ENCODE results near the gene LRMDA. TPM values are rescaled to one million over a fixed set of nuclear protein-coding genes. Genes with fewer than 3 reads are reported as not detected.

The LRMDA gene
- total RNA-seq, 1 experiment from 2014 or later, result not detected

- in situ Hi-C loops (cut with HindIII; ENCODE audit: low sequenced_read_pairs), result no loop called here
- no peak for DNase-seq (ENCODE audit: low spot score)
Measured at GRCh38 chr10:75544993-75545706, 113.7 kb downstream of the LRMDA start.

GRCh38 chr10:75546004-75546403 is 114.6 kb downstream of the LRMDA start:
- in situ Hi-C loops (cut with HindIII; ENCODE audit: low sequenced_read_pairs), result no loop called here
- peak; percentile 5 for DNase-seq (ENCODE audit: low spot score)

GRCh38 chr10:75547391-75548298 is 116.2 kb downstream of the LRMDA start:
- in situ Hi-C loops (cut with HindIII; ENCODE audit: low sequenced_read_pairs), result no loop called here
- DNase-seq (ENCODE audit: low spot score), result no peak

GRCh38 chr10:75548356-75548755 is 116.9 kb downstream of the LRMDA start:
- no peak for DNase-seq (ENCODE audit: low spot score)
- in situ Hi-C loops (cut with HindIII; ENCODE audit: low sequenced_read_pairs), result no loop called here

- in situ Hi-C loops (cut with HindIII; ENCODE audit: low sequenced_read_pairs), result no loop called here
- no peak for DNase-seq (ENCODE audit: low spot score)
Measured at GRCh38 chr10:75550191-75550590, 118.8 kb downstream of the LRMDA start.

DNA sequence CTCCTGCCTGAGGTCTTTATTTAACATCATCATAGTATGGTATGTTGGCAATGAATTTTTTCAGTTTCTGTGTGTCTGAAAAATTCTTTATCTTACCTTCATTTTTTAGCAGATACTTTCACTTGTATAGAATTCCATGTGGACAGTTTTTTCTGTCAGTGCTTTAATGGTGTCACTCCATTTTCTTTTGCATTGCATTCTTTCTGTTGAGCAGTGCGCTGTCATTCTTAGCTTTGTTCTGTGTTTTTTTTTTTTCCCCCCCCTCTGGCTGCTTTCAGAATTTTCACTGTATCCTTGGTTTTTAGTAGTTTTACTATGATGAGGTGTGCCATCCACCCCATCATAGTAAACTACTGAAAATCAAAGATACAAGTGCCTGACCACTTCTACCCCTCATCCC is 120.7 kb downstream of the LRMDA start:
- in situ Hi-C loops (cut with HindIII; ENCODE audit: low sequenced_read_pairs), result no loop called here
- DNase-seq (ENCODE audit: low spot score), result no peak

DNA sequence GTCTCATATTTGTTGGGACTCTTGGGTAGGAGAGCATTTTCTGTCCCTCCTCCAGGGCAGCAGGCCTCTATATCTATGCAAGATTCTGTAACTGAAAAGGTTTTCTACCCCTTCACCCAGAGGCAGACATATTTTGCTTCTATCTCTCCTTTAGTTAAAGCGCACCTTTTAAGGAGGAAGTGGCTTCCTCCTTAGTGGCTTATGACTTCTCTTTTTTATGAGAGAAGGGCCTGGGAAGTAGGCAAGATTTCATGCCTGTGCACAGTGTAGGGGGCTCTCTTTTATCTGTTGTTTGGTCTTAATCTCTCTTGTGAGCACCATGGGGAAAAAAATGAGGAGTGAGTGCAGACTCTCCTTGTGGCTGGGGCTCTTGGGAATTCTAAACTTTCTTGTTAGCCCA is 122.1 kb downstream of the LRMDA start:
- DNase-seq (ENCODE audit: low spot score), result no peak
- in situ Hi-C loops (cut with HindIII; ENCODE audit: low sequenced_read_pairs), result no loop called here

DNA sequence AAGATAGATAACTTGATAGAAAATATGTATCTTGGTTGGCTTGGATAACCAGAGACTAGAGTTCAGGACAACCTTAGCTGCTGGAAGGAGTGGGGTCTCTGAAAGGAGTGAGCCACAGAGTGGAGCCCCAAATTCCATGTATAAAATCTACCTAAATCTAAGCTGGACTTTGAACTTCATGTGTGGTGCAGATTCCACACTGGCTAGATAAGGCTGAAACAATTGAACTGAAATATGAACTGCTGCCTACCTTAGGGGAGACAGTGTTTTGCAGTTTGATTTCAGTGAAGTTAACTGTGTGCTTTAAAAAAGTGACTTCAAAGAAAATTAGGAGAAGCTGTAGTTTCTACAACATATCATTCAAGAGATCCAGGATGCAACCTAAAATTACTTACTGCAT is 123.9 kb downstream of the LRMDA start:
- no peak for DNase-seq (ENCODE audit: low spot score)
- in situ Hi-C loops (cut with HindIII; ENCODE audit: low sequenced_read_pairs), result no loop called here

GRCh38 chr10:75556320-75556719 is 124.9 kb downstream of the LRMDA start:
- DNase-seq (ENCODE audit: low spot score), result no peak
- in situ Hi-C loops (cut with HindIII; ENCODE audit: low sequenced_read_pairs), result no loop called here

DNA sequence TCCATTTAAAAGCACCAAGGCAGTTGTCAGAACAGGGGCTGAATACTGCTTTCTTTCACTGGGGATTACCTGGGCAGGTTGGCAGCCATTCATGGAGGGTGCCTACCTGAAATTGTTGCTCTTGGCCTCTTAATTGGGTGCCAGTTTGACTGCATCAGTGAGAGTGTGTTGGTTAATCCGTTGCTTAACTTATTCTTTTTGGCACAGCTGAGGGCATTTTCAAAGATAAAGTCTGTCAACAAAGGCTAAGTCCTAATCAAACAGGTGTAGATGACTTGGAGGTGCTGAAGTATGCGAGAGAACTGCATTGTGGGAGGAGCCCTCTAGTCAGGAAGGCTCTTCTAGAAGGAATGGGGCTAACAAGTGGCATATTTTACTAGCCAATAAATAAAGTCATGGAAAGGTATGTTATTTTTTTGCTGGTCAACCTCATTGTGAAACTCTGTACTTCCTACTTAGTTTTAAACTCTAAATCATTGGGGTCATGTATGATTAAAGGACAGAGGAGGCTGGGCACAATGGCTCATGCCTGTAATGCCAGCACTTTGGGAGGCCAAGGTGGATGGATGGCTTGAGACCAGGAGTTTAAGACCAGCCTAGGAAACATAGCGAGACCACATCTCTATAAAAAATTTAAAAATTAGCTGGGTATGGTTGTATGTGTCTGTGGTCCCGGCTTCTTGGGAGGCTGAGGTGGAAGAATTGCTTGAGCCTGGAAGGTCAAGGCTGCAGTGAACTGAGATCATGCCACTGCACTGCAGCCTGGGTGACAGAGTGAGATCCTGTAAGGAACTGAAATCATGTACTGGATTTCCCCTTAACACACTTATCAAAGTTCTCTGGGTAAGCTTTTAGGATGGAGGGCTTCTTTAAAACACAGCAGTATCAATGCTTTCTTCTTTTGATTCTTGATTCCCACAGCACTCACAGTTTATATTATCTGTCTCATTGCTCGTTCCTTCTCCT is 134.1 kb downstream of the LRMDA start:
- no peak for DNase-seq (ENCODE audit: low spot score)
- in situ Hi-C loops (cut with HindIII; ENCODE audit: low sequenced_read_pairs), result no loop called here

DNA sequence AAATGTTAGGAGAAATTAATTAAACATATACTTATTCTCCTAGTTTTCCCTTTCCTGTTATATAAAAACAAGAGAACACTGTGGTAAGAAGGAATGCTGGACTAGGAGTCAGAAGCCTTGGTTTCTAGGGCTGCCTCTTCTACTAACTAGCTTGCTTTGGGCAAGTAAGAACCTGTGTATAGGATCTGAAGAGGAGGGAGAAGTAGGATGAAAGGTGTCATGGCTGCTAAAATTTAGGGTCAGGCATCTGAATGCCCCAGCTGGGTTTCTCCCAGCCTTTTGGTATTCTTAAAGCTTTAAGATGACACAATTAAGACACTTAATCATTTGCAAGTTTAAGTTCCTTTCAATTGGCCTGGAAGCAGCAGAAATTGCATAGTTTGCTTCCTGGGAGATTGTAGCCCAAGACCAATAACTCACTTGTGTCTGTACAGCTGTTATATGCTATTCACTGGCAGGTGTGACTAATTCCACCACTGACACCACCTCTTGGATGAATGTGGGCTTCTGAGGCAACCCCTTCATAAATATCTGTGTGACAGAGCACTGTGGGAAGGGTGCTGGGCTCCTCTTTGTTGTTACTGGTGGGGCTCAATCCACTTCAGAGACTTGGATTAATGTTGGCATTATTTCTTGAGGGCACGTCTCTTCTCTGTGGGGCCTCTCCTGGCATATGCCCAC is 137.2 kb downstream of the LRMDA start:
- in situ Hi-C loops (cut with HindIII; ENCODE audit: low sequenced_read_pairs), result no loop called here
- DNase-seq (ENCODE audit: low spot score), result no peak

- DNase-seq (ENCODE audit: low spot score), result no peak
- in situ Hi-C loops (cut with HindIII; ENCODE audit: low sequenced_read_pairs), result no loop called here
Measured at GRCh38 chr10:75569506-75569905, 138.1 kb downstream of the LRMDA start.

DNA sequence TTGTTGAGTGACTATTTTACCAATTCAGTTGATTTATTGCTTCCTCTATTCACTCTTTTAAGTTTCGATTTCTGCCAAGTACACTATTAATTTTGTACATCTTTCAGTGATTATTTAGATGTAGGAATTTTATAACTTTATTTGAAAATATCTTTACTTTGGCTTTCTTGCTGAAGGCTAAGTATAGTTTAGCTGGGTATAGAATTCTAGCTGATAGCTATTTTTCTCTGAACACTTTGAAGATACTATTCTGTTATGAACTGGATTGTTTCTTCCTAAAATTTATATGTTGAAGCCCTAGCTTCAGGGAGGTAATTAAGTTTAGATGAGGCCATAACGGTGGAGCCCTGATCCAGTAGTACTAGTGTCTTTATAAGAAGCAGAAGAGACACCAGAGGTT is 141.1 kb downstream of the LRMDA start:
- in situ Hi-C loops (cut with HindIII; ENCODE audit: low sequenced_read_pairs), result no loop called here

GRCh38 chr10:75575940-75576339 is 144.5 kb downstream of the LRMDA start:
- in situ Hi-C loops (cut with HindIII; ENCODE audit: low sequenced_read_pairs), result no loop called here
- DNase-seq (ENCODE audit: low spot score), result no peak

More for the DNA sequence above, 141.1 kb downstream of the LRMDA start:
- no peak for DNase-seq (ENCODE audit: low spot score)

DNA sequence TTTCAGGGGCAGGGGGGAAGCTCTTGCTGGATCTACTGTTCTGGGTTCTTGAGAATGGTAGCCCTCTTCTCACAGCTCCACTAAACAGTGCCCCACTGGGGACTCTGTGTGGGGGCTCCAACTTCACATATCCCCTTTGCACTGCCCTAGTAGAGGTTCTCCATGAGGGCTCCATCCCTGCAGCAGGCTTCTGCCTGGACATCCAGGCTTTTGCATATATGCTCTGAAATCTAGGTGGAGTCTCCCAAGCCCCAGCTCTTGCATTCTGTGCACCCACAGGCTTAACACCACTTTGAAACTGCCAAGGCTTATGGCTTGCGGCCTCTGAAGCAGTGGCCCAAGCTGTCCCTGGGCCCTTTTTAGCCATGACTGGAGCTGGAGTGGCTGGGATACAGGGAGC is 150.7 kb downstream of the LRMDA start:
- in situ Hi-C loops (cut with HindIII; ENCODE audit: low sequenced_read_pairs), result no loop called here
- no peak for DNase-seq (ENCODE audit: low spot score)

GRCh38 chr10:75585294-75585693 is 153.9 kb downstream of the LRMDA start:
- in situ Hi-C loops (cut with HindIII; ENCODE audit: low sequenced_read_pairs), result no loop called here
- no peak for DNase-seq (ENCODE audit: low spot score)

DNA sequence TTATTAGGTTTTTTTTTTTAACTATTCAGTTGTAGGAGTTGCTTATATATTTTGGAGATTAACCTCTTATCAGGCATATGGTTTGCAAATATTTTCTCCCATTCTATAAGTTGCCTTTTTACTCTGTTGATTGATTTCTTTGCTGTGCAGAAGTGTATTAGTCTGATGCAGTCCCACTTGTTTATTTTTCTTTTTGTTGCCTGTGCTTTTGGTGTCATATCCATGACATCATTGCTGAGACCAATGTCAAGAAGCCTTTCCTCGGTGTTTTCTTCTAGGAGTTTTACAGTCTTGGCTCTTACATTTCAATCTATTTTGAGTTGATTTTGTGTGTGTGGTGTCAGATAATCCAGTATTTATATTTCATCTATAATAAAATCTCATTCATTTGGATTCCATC is 155.4 kb downstream of the LRMDA start:
- in situ Hi-C loops (cut with HindIII; ENCODE audit: low sequenced_read_pairs), result no loop called here
- no peak for DNase-seq (ENCODE audit: low spot score)

- in situ Hi-C loops (cut with HindIII; ENCODE audit: low sequenced_read_pairs), result no loop called here
- DNase-seq (ENCODE audit: low spot score), result no peak
Measured at GRCh38 chr10:75588031-75588430, 156.6 kb downstream of the LRMDA start.
